Endodermal cell (in vitro differentiated cells): ENCODE measurements around the gene TBCK. TPM values are rescaled to one million over a fixed set of nuclear protein-coding genes. Genes with fewer than 3 reads are reported as not detected.

Experiments
- DNase-seq: peaks from one replicate; pipeline ENCODE4 v3.0.0-alpha.2; 2017
- H3K27ac ChIP-seq: 2 replicates; pipeline ENCODE4 v1.5.1; 2013; ENCODE audit warnings: mild to moderate bottlenecking, low read depth, low read length, moderate library complexity
- H3K27me3 ChIP-seq: 2 replicates; pipeline ENCODE4 v1.6.1; 2013; ENCODE audit warnings: mild to moderate bottlenecking, low read length, moderate library complexity; ENCODE audit not compliant: insufficient read depth, control insufficient read depth, poor library complexity, severe bottlenecking
- H3K36me3 ChIP-seq: 2 replicates; pipeline ENCODE4 v1.7.0; 2013; ENCODE audit warnings: mild to moderate bottlenecking, low read length, moderate library complexity; ENCODE audit not compliant: control insufficient read depth, insufficient read depth
- H3K4me1 ChIP-seq: one replicate; pipeline ENCODE4 v1.7.0; 2013; ENCODE audit warnings: low read length; ENCODE audit not compliant: control insufficient read depth, insufficient read depth
- H3K4me3 ChIP-seq: 2 replicates; pipeline ENCODE4 v1.5.1; 2013; ENCODE audit warnings: mild to moderate bottlenecking, low read length, moderate library complexity
- H3K9ac ChIP-seq: 2 replicates; pipeline ENCODE4 v1.6.1; 2013; ENCODE audit warnings: mild to moderate bottlenecking, low read length, moderate library complexity; ENCODE audit not compliant: poor library complexity, severe bottlenecking; ENCODE audit errors: extremely low read depth
- H3K9me3 ChIP-seq: 2 replicates; pipeline ENCODE4 v1.6.1; 2013; ENCODE audit warnings: mild to moderate bottlenecking, low read length, moderate library complexity; ENCODE audit not compliant: control insufficient read depth
- H3K27ac Mint-ChIP-seq: 2 replicates; pipeline ENCODE4 v1.8.0; 2020; ENCODE audit warnings: mixed read lengths
- H3K27me3 Mint-ChIP-seq: 2 replicates; pipeline ENCODE4 v1.8.0; 2021; ENCODE audit warnings: mild to moderate bottlenecking, mixed read lengths; ENCODE audit not compliant: insufficient read depth
- H3K36me3 Mint-ChIP-seq: 2 replicates; pipeline ENCODE4 v1.8.0; 2020; ENCODE audit warnings: low read depth, mixed read lengths
- H3K4me1 Mint-ChIP-seq: 2 replicates; pipeline ENCODE4 v1.8.0; 2020; ENCODE audit warnings: mixed read lengths
- H3K4me3 Mint-ChIP-seq: 2 replicates; pipeline ENCODE4 v1.8.0; 2020; ENCODE audit warnings: mild to moderate bottlenecking, moderate library complexity, mixed read lengths
- H3K9me3 Mint-ChIP-seq: 2 replicates; pipeline ENCODE4 v1.8.0; 2020; ENCODE audit warnings: mild to moderate bottlenecking, mixed read lengths
- WGBS, 2 experiments: methylation state at CpG; one replicate each; pipeline versions ENCODE4 v1.1.5 to v1.1.7; 2013; ENCODE audit warnings: missing lambda C conversion rate in 2 of 2, mixed read lengths in 1 of 2; ENCODE audit not compliant: insufficient coverage in 1 of 2, insufficient read length in 1 of 2; 5-methylcytosine and 5-hydroxymethylcytosine counted together
- total RNA-seq, 2 donors: library from RNA; stranded (reverse); fragmentation: NEBNext Ultra II Directional in 1 of 2; extraction: Animal tissue kit (Norgen Biotek cat#: 25700) in 1 of 2; gene quantifications; 2 replicates in 1 of 2; 3 replicates in 1 of 2; pipeline ENCODE4 v1.2.1, GENCODE V29; 2021
- TF ChIP-seq, protein P1 (sequence below): fragments of 200-600 bp; sonication (generic); conservative IDR thresholded peaks from 2 replicates; pipeline ENCODE4 v1.5.0; 2021; ENCODE audit warnings: antibody characterized with exemption, mild to moderate bottlenecking

Gene TBCK
- total RNA-seq, 2 donors from 2014 or later, result 48.3 to 52.9 TPM

DNA sequence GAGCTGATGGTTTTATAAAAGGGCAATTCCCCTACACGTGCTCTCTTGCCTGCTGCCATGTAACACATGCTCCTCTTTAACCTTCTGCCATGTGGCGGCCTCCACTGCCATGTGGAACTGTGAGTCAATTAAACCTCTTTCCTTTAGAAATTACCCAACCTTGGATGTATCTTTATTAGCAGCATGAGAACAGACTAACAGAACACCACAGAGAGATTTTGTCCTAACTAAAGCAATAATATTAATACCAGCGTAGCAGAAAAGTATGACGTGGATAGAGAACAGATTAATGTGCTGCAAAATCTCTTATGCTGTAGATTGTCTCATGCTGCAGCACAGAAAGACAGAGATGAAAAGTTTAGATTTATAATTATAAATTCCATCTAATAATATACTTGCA, 23.4 kb upstream of the TBCK start:
- H3K4me3 ChIP-seq, result no peak overlapping the region
- H3K36me3 ChIP-seq, result peaks cover 50% of the 10 kb centered on the region
- no peak overlapping the region for H3K27ac ChIP-seq
- Mint-ChIP-seq H3K27me3 (no peaks in the 10 kb centered on the region), H3K9me3 (peaks cover 13% of the 10 kb centered on the region), H3K27ac (no peak overlapping the region), H3K36me3 (peaks cover 58% of the 10 kb centered on the region), H3K4me1 (peaks cover 7% of the 10 kb centered on the region), H3K4me3 (no peak overlapping the region)
- no peaks in the 10 kb centered on the region for H3K27me3 ChIP-seq
- DNase-seq, result no peak
- H3K9me3 ChIP-seq, result peaks cover 8% of the 10 kb centered on the region
- TF ChIP-seq, protein P1, sequence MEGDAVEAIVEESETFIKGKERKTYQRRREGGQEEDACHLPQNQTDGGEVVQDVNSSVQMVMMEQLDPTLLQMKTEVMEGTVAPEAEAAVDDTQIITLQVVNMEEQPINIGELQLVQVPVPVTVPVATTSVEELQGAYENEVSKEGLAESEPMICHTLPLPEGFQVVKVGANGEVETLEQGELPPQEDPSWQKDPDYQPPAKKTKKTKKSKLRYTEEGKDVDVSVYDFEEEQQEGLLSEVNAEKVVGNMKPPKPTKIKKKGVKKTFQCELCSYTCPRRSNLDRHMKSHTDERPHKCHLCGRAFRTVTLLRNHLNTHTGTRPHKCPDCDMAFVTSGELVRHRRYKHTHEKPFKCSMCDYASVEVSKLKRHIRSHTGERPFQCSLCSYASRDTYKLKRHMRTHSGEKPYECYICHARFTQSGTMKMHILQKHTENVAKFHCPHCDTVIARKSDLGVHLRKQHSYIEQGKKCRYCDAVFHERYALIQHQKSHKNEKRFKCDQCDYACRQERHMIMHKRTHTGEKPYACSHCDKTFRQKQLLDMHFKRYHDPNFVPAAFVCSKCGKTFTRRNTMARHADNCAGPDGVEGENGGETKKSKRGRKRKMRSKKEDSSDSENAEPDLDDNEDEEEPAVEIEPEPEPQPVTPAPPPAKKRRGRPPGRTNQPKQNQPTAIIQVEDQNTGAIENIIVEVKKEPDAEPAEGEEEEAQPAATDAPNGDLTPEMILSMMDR, result no peak
- no peak overlapping the region for H3K9ac ChIP-seq
- 77 to 95% methylated on average over 3 to 4 of the region's 4 CpGs for WGBS, 2 experiments
- no peaks in the 10 kb centered on the region for H3K4me1 ChIP-seq

DNA sequence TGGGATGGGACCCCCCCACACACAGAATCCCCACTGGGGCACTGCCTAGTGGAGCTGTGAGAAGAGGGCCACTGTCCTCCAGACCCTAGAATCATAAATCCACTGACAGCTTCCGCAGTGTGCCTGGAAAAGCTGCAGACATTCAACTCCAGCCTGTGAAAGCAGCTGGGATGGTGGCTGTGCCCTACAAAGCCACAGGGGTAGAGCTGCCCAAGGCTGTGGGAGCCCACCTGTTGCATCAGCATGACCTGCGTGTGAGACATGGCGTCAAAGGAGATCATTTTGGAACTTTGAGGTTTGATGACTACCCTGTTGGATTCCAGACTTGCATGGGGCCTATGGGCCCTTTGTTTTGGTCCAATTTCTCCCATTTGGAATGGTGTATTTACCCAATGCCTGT, 22.7 kb upstream of the TBCK start:
- Mint-ChIP-seq H3K4me3 (no peak overlapping the region), H3K27ac (no peak overlapping the region), H3K4me1 (no peaks in the 10 kb centered on the region), H3K9me3 (peaks cover 13% of the 10 kb centered on the region), H3K36me3 (peaks cover 62% of the 10 kb centered on the region), H3K27me3 (no peaks in the 10 kb centered on the region)
- TF ChIP-seq, protein P1, result no peak
- WGBS, 2 experiments, result 91 to 97% methylated on average over 1 to 3 of the region's 3 CpGs
- no peak overlapping the region for H3K27ac ChIP-seq
- H3K4me1 ChIP-seq, result no peaks in the 10 kb centered on the region
- H3K9ac ChIP-seq, result no peak overlapping the region
- DNase-seq, result no peak
- H3K27me3 ChIP-seq, result no peaks in the 10 kb centered on the region
- peaks cover 8% of the 10 kb centered on the region for H3K9me3 ChIP-seq
- H3K4me3 ChIP-seq, result no peak overlapping the region
- H3K36me3 ChIP-seq, result peaks cover 56% of the 10 kb centered on the region

DNA sequence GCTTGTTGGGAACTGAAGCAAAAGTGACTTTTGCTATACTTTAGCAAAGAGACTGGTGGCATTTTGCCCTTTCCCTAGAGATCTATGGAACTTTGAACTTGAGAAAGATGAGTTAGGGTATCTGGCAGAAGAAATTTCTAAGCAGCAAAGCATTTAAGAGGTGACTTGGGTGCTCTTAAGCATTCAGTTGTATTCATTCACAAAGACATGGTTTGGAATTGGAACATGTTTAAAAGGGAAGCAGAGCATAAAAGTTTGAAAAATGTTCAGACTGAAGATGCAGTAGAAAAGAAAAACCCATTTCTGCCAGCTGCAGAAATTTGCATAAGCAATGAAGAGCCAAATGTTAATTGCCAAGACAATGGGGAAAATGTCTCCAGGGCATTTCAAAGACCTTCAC, 21.9 kb upstream of the TBCK start:
- H3K9me3 Mint-ChIP-seq, result peaks cover 13% of the 10 kb centered on the region
- H3K9me3 ChIP-seq, result peaks cover 8% of the 10 kb centered on the region
- H3K4me3 ChIP-seq, result no peak overlapping the region
- no peak for DNase-seq
- peaks cover 63% of the 10 kb centered on the region for H3K36me3 ChIP-seq
- TF ChIP-seq, protein P1, result no peak
- no peak overlapping the region for H3K9ac ChIP-seq
- H3K4me1 Mint-ChIP-seq, result no peaks in the 10 kb centered on the region
- H3K27me3 ChIP-seq, result no peaks in the 10 kb centered on the region
- no peak overlapping the region for H3K27ac Mint-ChIP-seq
- no peak overlapping the region for H3K27ac ChIP-seq
- no peaks in the 10 kb centered on the region for H3K4me1 ChIP-seq
- peaks cover 67% of the 10 kb centered on the region for H3K36me3 Mint-ChIP-seq
- no peaks in the 10 kb centered on the region for H3K27me3 Mint-ChIP-seq
- H3K4me3 Mint-ChIP-seq, result no peak overlapping the region
